Myometrial cell (primary cell): Measurements from ENCODE around the gene BOLA2B. TPM values are rescaled to one million over a fixed set of nuclear protein-coding genes. Genes with fewer than 3 reads are reported as not detected.

Source experiments
- total RNA-seq: library from RNA; depleted of rRNA; stranded (reverse); fragments of >200 nt; gene quantifications from 2 replicates; pipeline ENCODE4 v1.2.3, GENCODE V29; 2015

The BOLA2B gene
- total RNA-seq = 316 and 413 TPM in 2 replicates

DNA sequence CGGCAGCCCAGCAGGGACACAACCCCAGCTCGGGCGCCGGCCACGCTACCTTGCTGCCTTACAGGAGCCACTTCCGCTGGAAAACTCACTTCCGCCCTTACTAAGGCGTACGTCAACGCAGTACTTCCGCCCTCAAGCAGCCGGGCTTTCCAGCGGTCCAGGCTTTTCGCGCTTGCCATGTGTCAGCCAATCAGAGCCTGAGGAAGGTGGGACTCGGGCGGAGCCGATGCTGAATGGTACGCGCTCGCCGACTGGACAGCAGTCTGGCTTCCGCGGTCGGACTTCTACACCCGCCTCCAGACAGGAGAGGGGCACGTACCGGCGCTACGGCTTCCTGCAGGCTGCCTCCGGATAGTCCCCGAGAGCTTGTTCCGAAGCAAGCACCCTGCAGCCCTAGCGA, at the start of gene BOLA2B, which contains the start of gene SLX1A:
TSS of gene BOLA2B (minus strand) at position 52 of the 400 bp plus-strand sequence. CDS start 71 bp downstream, outside the sequence.
TSS of gene SLX1A (plus strand) at position 261 of the 400 bp plus-strand sequence. CDS start 210 bp downstream, outside the sequence.

DNA sequence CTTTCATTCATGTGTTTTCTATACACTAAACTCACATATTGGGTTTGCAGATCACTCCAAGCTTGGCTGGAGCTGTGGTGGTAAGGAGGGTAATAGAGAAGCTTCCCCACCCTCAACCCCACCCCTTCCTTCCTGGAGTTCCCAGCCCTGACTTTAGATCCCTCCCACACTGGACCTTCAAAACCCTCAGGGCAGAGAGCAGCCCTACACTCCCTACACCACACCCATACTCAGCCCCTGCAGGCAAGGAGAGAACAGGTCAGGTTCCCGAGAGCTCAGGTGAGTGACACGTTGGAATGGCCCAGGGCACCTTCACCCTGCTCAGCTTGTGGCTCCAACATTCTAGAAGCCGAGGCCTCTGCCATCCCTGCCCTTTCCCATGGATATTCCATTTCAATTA, 5.6 kb upstream of the BOLA2B start, which contains the start of gene SULT1A3:
TSS of gene SULT1A3 (plus strand) at position 207 of the 400 bp plus-strand sequence. CDS start 1,474 bp downstream, outside the sequence.

DNA sequence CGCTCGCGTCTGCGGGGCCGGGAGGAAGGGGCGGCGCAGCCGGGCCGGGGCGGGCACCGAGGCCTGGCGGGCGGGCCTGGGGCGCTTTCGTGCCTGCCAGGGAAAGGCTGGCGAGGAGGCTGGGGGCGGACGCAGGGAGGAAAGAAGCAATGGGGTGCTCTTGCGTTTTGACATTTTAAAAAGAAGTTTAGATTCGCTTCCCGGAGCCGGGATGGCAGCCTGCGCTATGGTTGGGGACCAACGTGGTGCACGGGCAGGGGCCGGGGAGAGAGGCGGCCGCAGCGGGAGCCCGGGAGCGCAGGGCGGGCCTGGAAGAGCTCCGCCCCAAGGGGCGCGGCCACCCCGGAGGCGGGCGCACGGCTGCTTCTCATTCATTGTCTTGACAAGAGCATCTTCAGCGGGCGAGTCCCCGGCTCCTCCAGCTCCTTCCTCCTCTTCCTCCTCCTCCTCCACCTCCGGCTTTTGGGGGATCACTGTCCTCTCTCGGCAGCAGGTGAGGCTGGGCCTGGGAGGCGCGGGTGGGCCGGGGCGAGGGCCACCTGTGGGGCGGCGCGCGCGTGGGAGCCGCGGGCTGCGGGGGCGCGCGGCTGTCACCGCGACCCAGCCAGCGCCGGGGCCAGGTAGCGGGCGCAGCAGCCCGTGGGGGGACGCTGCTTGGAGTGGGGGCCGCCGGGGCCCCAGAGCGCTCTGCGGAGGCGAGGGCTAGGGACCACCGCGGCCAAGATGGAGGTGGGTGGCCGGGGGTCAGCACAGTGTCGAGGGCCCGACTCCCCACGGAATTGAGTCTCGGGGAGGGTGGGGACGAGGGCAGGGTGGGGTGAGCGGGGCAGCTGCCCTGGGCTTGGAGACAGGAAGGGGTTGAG, 10.0 kb downstream of the BOLA2B start, which contains the start of gene CORO1A:
TSS of gene CORO1A (plus strand) at position 370 of the 863 bp plus-strand sequence. CDS start 1,608 bp downstream, outside the sequence.

Other genes with a start within 250 kb of the BOLA2B start
- 141 and 145 TPM in 2 replicates for gene TMEM219, start 231.6 kb downstream of the BOLA2B start, total RNA-seq
- gene TAOK2, start 219.8 kb downstream of the BOLA2B start, total RNA-seq = 36.9 and 38.3 TPM in 2 replicates
- 12.1 and 13.8 TPM in 2 replicates for gene HIRIP3, start 198.0 kb downstream of the BOLA2B start, total RNA-seq
- gene INO80E, start 197.4 kb downstream of the BOLA2B start, total RNA-seq = 56.8 and 138 TPM in 2 replicates
- gene DOC2A, start 182.6 kb downstream of the BOLA2B start, total RNA-seq = 0.53 TPM in 1 of 2 replicates, not detected in the other
- gene C16orf92, start 170.5 kb downstream of the BOLA2B start, total RNA-seq = not detected in 2 replicates
- 1.2 TPM in 1 of 2 replicates, not detected in the other for gene TLCD3B, start 162.4 kb downstream of the BOLA2B start, total RNA-seq
- gene ALDOA, start 127.9 kb downstream of the BOLA2B start, total RNA-seq = 1,681 and 1,789 TPM in 2 replicates
- 141 and 176 TPM in 2 replicates for gene PPP4C, start 117.7 kb downstream of the BOLA2B start, total RNA-seq
- gene TBX6, start 101.7 kb downstream of the BOLA2B start, total RNA-seq = 0.35 and 0.86 TPM in 2 replicates
- 17.9 and 28.3 TPM in 2 replicates for gene YPEL3, start 97.5 kb downstream of the BOLA2B start, total RNA-seq
- gene GDPD3, start 80.1 kb downstream of the BOLA2B start, total RNA-seq = 0.89 and 2.9 TPM in 2 replicates
- 69.5 and 90.6 TPM in 2 replicates for gene MAPK3, start 70.4 kb downstream of the BOLA2B start, total RNA-seq
- 4.3 and 7.2 TPM in 2 replicates for gene CORO1A, start 10.1 kb downstream of the BOLA2B start, total RNA-seq
- 57.9 and 58.7 TPM in 2 replicates for gene SLX1A, start 209 bp upstream of the BOLA2B start, total RNA-seq
- gene SULT1A3, start 5.6 kb upstream of the BOLA2B start, total RNA-seq = 1.7 and 5.0 TPM in 2 replicates
- 0.18 and 0.29 TPM in 2 replicates for gene NPIPB13, start 54.8 kb upstream of the BOLA2B start, total RNA-seq
- gene CD2BP2, start 161.6 kb upstream of the BOLA2B start, total RNA-seq = 49.6 and 58.5 TPM in 2 replicates
- gene TBC1D10B, start 176.8 kb upstream of the BOLA2B start, total RNA-seq = 42.7 and 45.6 TPM in 2 replicates
- not detected in 2 replicates for gene MYL11, start 181.1 kb upstream of the BOLA2B start, total RNA-seq
- gene SEPTIN1, start 188.9 kb upstream of the BOLA2B start, total RNA-seq = not detected in 2 replicates
- gene ZNF48, start 201.8 kb upstream of the BOLA2B start, total RNA-seq = 7.2 and 9.7 TPM in 2 replicates
- 9.9 and 11.8 TPM in 2 replicates for gene ZNF771, start 213.9 kb upstream of the BOLA2B start, total RNA-seq
- 31.7 and 34.7 TPM in 2 replicates for gene DCTPP1, start 236.4 kb upstream of the BOLA2B start, total RNA-seq